HG03280 (cell line): ENCODE data around the gene TMEM209.
"Not testable (repeated sequence)": the region's sequence is repeated elsewhere in the genome, so short reads cannot be mapped to it uniquely, and the experiment has no call there.

ENCODE experiments used
- ATAC-seq: cut with Tn5 transposase; IDR thresholded peaks from one replicate; pipeline ENCODE4 v1.9.1; 2021; ENCODE audit warnings: mild to moderate bottlenecking, moderate library complexity; ENCODE audit not compliant: unreplicated experiment

The TMEM209 gene

GRCh38 chr7:130174237-130174959 lies 30.8 kb downstream of the TMEM209 start:
- ATAC-seq, result no peak

- ATAC-seq, result no peak
Observed at GRCh38 chr7:130162196-130162595, 43.0 kb downstream of the TMEM209 start.

- no peak for ATAC-seq
Observed at GRCh38 chr7:130160455-130160854, 44.8 kb downstream of the TMEM209 start.

GRCh38 chr7:130160023-130160422 lies 45.2 kb downstream of the TMEM209 start:
- ATAC-seq, result no peak

- ATAC-seq, result no peak
Observed at GRCh38 chr7:130157700-130158099, 47.5 kb downstream of the TMEM209 start.

GRCh38 chr7:130156140-130156539 lies 49.1 kb downstream of the TMEM209 start:
- ATAC-seq, result no peak

- ATAC-seq, result no peak
Observed at GRCh38 chr7:130154501-130155317, 50.5 kb downstream of the TMEM209 start.

GRCh38 chr7:130154131-130154500 lies 51.1 kb downstream of the TMEM209 start:
- no peak for ATAC-seq

- ATAC-seq, result no peak
Observed at GRCh38 chr7:130153211-130153908, 51.8 kb downstream of the TMEM209 start.

GRCh38 chr7:130152493-130153210 lies 52.6 kb downstream of the TMEM209 start:
- no peak for ATAC-seq

- ATAC-seq, result no peak
Observed at GRCh38 chr7:130151591-130152492, 53.4 kb downstream of the TMEM209 start.

- ATAC-seq, result no peak
Observed at GRCh38 chr7:130150587-130150986, 54.6 kb downstream of the TMEM209 start.

GRCh38 chr7:130149281-130150139 lies 55.7 kb downstream of the TMEM209 start:
- no peak for ATAC-seq

GRCh38 chr7:130148561-130148960 lies 56.6 kb downstream of the TMEM209 start:
- no peak for ATAC-seq

GRCh38 chr7:130147710-130148325 lies 57.4 kb downstream of the TMEM209 start:
- no peak for ATAC-seq

GRCh38 chr7:130146693-130147405 lies 58.4 kb downstream of the TMEM209 start:
- no peak for ATAC-seq

GRCh38 chr7:130146142-130146541 lies 59.1 kb downstream of the TMEM209 start:
- ATAC-seq, result not testable (repeated sequence)
